Measurements from ENCODE around the gene IDH1. TPM values are rescaled to one million over a fixed set of nuclear protein-coding genes. Genes with fewer than 3 reads are reported as not detected.

Gene IDH1
- total RNA-seq, 2 experiments from 2014 or later = 19.0 to 19.7 TPM

GRCh38 chr2:208235860-208236259, 19.0 kb downstream of the IDH1 start:
- no peaks in the 10 kb centered on the region for H3K4me1 Mint-ChIP-seq (ENCODE audit: low read depth)
- CTCF ChIA-PET = no interaction called here
- intact Hi-C loops (cut with micrococcal nuclease) = no loop called here

DNA sequence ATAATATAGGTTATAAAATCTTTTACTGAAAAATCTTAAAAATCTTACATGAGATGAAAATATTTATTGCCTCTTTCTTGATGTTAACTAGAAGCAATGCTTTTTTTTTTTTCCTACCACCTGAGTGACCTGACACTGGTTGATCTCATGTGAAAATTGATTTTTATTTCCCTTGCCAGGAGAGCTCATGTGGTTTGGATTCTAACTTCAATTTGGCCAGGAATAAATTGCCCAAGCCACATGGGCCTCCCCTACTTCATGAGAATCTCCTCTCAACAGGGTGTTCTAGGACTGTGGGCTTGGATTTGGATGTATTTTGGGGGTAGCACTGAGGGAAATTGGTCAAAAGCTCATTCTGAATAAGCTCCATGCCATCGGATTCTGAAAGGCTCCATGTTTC, 20.1 kb downstream of the IDH1 start:
- Mint-ChIP-seq H3K4me3 (no peak overlapping the region), H3K36me3 (ENCODE audit: low read depth) (peaks cover 27% of the 10 kb centered on the region), H3K27me3 (no peaks in the 10 kb centered on the region), H3K4me1 (ENCODE audit: low read depth) (no peaks in the 10 kb centered on the region), H3K9me3 (peaks cover 5% of the 10 kb centered on the region), H3K27ac (no peak overlapping the region)
- ATAC-seq (no peak), DNase-seq (no peak)
- intact Hi-C loops (cut with micrococcal nuclease) = no loop called here
- ChIA-PET POLR2A (no interaction called here), CTCF (no interaction called here)
- no peak for TF ChIP-seq CTCF (IDR thresholded peaks at IDR 0.05)

More at GRCh38 chr2:208235860-208236259, 19.0 kb downstream of the IDH1 start:
- Mint-ChIP-seq H3K9me3 (peaks cover 5% of the 10 kb centered on the region), H3K36me3 (ENCODE audit: low read depth) (peaks cover 29% of the 10 kb centered on the region), H3K27me3 (no peaks in the 10 kb centered on the region), H3K27ac (no peak overlapping the region), H3K4me3 (no peak overlapping the region)
- TF ChIP-seq CTCF (IDR thresholded peaks at IDR 0.05) = no peak
- POLR2A ChIA-PET = no interaction called here
- ATAC-seq (no peak), DNase-seq (no peak)

DNA sequence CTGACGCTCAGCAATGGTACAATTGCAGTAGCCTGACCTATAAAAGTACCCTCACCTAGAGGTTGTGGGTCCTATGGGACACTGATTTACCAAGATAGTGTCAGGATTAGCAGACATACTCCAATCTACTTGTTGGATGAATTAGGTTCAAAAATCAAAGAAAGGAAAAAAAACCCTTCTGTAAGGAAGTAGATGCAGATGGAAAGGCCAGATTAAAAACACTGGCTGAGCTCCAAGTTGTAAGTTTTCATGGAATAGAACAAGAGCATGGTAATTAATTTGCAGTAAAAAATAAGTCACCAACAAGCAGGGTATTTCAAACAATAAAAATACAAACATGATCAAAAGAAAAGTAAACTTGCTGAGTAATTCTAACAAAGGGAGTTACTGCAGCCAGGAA, 26.4 kb downstream of the IDH1 start:
- H3K4me1 Mint-ChIP-seq (ENCODE audit: low read depth) = no peaks in the 10 kb centered on the region
- no peak overlapping the region for H3K4me3 Mint-ChIP-seq
- TF ChIP-seq CTCF (IDR thresholded peaks at IDR 0.05) = no peak
- ATAC-seq (no peak), DNase-seq (no peak)
- H3K9me3 Mint-ChIP-seq = peaks cover 5% of the 10 kb centered on the region
- intact Hi-C loops (cut with micrococcal nuclease) = no loop called here
- ChIA-PET CTCF (interaction anchor here (0.9 to 1.4 kb wide), 2 partner anchors 14 to 54 kb away, joined by 4 read pairs; no protein-coding TSS in a partner anchor), POLR2A (no interaction called here)
- no peaks in the 10 kb centered on the region for H3K27me3 Mint-ChIP-seq
- no peak overlapping the region for H3K27ac Mint-ChIP-seq
- no peaks in the 10 kb centered on the region for H3K36me3 Mint-ChIP-seq (ENCODE audit: low read depth)

GRCh38 chr2:208227581-208228232, 27.2 kb downstream of the IDH1 start:
- DNase-seq = no peak
- TF ChIP-seq CTCF (IDR thresholded peaks at IDR 0.05) = no peak
- no peaks in the 10 kb centered on the region for H3K36me3 Mint-ChIP-seq (ENCODE audit: low read depth)
- ATAC-seq = no peak
- POLR2A ChIA-PET = no interaction called here
- H3K27me3 Mint-ChIP-seq = no peaks in the 10 kb centered on the region
- H3K9me3 Mint-ChIP-seq = peaks cover 5% of the 10 kb centered on the region
- intact Hi-C loops (cut with micrococcal nuclease) = no loop called here
- H3K27ac Mint-ChIP-seq = no peak overlapping the region
- CTCF ChIA-PET = interaction anchor here (1.4 kb wide), 1 partner anchor 53 kb away, joined by 4 read pairs; no protein-coding TSS in a partner anchor
- H3K4me3 Mint-ChIP-seq = no peak overlapping the region
- H3K4me1 Mint-ChIP-seq (ENCODE audit: low read depth) = no peaks in the 10 kb centered on the region

DNA sequence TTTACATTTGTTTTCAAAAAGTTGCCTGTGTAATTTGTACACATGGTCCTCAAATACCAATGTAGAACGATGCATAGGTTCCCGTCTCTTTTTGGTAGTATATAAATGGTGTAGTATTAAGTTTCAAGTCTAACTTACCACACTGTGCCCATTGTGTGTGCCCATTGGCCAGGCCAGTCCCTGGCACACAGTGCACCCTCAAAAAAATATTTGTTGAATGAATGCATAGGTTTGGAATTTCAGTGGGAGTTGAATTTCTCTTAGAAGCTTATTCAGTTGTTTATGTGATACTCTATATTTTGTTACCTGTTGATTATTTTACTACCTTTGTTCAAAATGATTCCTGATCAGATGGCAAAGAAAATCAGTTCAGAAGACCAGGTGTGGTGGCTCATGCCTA, 30.1 kb downstream of the IDH1 start:
- CTCF ChIA-PET = interaction anchor here (0.6 to 2.2 kb wide), 2 partner anchors 28 to 49 kb away, joined by 3 to 9 read pairs; no protein-coding TSS in a partner anchor
- H3K27ac Mint-ChIP-seq = no peak overlapping the region
- POLR2A ChIA-PET = interaction anchor here (0.6 kb wide), 1 partner anchor 1548 kb away, joined by 3 read pairs; no protein-coding TSS in a partner anchor

More for the DNA sequence above, 30.1 kb downstream of the IDH1 start:
- Mint-ChIP-seq H3K27me3 (no peaks in the 10 kb centered on the region), H3K4me3 (no peak overlapping the region), H3K4me1 (ENCODE audit: low read depth) (no peaks in the 10 kb centered on the region), H3K9me3 (no peaks in the 10 kb centered on the region), H3K36me3 (ENCODE audit: low read depth) (no peaks in the 10 kb centered on the region)
- intact Hi-C loops (cut with micrococcal nuclease) = no loop called here
- ATAC-seq (no peak), DNase-seq (no peak)
- no peak for TF ChIP-seq CTCF (IDR thresholded peaks at IDR 0.05)

All from activated CD8-positive, alpha-beta T cell treated with anti-CD3 and anti-CD28 coated beads for 36 hours (primary cell).